Cerebellar cortex (tissue), 1 donor: ENCODE measurements around the gene CFAP61.
"Not testable (repeated sequence)": the region's sequence is repeated elsewhere in the genome, so short reads cannot be mapped to it uniquely, and the experiment has no call there.

Experiments used
- DNase-seq: peaks from one replicate; pipeline ENCODE4 v3.0.0-alpha.2; 2015; ENCODE audit warnings: low spot score

Gene CFAP61

DNA sequence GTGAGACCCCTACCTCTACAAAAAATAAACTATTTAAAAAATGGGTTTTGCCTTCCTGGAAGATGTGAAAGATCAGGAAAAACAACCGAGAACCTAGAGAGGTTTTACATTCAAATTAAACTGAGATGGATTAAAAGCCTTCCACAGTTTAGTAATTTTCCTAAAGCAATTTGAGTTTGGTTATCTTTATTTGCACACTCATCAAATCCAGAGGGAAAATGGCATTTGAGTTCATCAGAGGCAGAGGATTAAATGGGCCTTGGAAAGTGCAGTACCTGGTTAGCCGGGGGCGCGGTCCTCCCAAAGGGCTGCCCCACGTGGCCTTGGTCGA is 158.6 kb downstream of the CFAP61 start:
- DNase-seq = no peak

DNA sequence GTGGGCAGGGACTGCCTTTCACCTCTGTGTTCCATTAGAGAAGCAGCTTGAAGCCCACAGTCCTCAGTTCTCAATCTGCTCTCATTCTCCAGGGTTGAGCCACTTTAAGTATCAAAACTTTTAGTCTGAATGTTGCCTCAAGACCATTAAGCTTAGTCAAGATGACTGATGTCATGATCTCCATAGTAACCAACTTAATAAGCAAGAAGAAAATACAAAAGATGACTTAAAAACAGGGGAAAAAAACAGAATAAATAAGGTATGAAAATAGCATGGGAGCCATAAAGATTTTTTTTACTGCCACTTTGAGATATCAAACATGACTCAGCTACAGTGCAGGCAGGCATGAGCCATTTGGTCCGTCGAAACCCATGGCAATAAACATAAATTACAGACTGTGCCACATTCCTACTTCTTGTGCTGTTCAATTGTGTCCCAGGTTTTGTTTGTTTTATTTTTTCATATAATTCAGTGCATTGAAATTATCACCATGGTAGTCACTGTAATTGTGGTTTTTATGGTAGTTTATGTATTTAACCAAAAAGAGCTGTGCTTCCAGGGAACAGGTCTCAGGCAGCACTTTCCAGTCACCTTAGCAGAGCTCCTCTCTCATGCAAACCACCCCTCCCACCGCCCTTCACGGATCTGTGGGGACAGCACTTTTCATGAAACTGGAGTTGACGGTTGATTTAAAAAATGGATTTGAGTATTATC is 159.1 kb downstream of the CFAP61 start:
- DNase-seq = no peak

DNA sequence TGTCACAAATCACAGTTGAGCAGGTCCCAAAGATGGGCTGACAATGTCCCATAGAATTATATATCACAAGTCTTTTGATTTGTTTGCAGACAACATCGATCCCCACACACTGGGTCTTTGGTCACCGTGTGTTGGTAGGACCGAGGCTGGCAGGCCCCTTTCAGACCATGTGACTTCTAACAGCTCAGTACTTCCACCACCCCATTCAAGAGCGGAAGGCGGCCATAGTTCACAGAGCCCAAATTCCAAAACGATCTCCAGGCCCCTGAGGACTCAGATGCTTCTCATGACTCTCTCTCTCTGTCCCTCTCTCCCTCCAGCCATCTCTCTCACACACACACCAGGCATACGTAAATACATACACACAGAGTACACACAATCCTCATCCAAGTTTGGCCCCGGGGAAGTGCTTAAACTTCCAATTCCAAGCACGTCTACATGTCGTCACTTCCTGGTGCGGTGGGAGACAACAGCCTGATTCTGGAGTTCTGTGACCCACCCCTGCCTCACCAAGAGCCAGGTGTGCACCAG is 159.7 kb downstream of the CFAP61 start:
- DNase-seq = no peak

DNA sequence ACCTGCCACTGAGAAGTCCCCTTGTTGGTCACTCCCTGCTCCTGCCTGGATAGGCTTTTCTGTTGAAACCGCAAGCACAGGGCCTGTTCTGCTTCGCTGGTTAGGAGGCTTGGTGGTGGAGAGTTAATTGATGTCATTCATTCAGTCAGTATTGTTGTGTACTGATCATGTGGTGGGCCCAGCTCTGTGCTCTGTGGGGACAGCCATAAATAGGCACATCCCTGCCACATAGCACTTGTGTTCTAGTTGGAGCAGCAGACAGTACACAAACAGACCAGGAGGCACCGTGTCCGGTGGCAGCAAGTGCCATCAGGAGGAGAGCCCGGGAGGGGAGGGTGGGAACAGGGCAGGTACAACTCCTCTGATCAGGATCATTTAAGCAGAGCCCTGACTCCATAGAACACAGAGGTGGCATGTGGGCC is 160.4 kb downstream of the CFAP61 start:
- no peak for DNase-seq

DNA sequence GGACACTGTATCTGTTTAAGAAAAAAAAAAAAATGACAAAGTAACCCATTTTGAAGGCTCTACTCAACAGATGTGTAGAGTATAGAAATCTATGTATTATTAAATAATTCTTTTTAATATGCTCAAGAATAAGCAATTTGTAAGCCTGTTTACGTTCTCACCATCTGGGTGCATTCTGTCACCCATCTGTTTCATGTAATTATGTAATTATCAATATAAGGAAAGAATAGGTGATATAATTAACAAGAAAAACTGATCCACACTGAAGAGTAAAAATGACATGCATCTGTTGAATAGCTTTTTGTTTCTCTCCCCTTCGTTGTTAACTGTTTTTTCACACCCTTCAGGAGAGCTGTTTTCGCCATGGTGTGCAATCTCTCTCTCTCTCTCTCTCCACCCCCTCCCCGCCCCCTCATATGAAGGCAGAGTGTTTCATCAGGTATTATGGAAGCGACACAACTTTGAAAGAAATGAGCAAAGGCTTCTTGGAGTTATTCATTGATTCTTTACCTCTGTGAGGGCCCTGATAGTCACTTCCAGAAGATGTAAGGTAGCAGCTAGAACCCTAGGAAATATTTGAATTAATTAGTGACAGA is 161.3 kb downstream of the CFAP61 start:
- no peak for DNase-seq

DNA sequence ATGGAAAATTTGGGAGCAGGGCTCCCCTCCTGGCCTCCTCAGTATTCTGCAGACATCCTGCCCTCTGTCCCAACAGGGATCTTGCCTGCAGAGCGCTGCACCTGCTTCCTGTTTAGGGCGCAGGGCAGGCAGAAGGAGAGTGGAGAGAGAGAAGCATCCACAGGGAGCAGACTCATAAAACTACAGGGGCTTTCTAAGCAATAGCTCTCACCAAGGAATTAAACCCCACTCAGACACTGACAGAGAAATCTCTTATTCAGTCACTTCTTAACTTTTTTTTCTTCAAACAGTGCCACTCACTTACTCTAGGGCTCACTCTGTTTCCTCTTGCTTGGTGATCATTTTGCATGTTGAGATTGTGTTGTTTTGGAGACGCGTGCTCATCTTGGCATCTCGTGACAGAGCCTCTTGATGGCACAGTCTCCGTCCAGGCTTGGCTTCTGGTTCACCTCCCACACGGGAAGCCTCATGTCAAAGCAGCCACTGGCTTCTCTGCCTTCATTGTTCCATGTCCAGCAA is 162.5 kb downstream of the CFAP61 start:
- peak; percentile 83 for DNase-seq

DNA sequence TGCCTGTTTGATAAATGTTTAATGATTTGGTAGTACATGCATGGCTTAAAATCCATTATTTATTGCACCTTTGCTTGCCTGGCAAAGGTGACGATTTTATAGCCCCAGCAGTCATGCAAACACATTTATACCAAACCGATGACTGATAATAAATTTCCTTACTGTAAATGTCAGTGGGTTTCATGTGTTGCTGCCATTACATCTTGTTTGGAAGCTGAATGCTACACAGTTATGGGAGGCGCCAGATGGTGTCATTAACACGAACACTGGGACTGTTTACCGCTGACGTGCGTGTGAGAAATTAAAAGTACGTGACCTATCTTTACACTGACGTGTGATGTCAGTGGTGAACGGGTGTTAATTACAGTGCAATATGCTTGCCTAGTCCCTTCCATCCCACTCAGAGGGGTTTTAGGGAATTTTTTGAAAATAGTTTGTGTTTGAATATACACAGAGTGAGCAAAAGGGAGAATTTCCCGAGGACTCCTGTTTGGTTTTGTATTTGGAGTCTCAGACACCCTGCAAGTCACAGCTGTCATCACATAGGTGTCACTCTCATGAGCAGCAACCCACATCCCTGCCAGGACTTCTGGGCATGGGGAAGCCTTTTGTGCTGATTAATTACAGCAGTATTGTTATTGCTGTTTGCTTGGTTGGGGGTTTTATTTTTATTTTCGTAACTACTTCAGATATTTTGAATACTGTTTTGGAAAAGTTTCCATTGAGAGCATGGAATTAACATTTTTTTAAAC is 163.8 kb downstream of the CFAP61 start:
- DNase-seq = peak; percentile 51

DNA sequence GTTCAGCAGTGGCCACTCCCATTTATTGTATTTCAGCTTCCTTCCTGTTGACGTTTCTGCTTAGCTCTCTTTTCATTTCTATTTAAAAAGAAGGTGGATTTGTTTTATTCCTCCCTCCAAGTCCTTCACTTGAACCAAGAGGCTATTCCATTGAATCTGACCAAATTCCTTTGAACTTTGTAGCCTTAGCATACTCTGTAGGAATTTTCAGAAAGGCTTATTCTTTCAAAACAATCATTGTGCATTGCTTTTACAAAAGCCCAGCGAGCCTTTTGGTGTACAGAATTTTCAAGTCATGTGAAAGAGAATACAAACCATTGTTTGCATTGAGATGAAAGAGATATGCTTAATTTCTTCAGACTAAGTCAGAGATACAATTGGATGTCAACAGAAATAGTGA is 164.6 kb downstream of the CFAP61 start:
- no peak for DNase-seq

DNA sequence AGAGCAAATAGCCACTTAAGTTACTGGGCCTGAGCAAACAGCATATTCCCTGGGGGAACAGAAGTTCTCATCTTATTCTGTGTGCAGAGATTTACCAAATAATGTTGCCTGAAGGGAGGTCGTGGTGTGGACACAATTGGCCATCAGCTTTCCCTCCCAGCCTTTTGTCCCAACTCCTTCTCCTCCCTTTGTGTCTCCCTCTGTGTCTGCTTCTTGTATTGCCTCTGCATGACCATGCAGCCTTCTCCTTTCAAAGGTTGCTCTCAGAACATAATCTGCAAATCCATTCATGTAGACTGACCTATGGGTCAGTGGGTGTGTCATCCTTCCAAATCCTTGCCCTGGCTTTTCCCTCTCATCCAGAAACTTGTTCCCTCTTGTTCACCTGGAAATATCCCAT is 165.3 kb downstream of the CFAP61 start:
- no peak for DNase-seq

DNA sequence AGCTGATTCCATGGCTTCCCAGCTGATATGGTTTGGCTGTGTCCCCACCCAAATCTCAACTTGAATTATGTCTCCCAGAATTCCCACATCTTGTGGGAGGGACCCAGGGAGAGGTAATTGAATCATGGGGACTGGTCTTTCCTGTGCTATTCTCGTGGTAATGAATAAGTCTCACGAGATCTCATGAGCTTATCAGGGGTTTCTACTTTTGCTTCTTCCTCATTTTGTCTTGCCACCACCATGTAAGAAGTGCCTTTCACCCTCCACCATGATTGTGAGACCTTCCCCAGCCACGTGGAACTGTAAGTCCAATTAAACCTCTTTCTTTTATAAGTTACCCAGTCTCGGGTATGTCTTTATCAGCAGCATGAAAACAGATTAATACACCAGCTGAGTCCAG is 165.8 kb downstream of the CFAP61 start:
- not testable (repeated sequence) for DNase-seq

DNA sequence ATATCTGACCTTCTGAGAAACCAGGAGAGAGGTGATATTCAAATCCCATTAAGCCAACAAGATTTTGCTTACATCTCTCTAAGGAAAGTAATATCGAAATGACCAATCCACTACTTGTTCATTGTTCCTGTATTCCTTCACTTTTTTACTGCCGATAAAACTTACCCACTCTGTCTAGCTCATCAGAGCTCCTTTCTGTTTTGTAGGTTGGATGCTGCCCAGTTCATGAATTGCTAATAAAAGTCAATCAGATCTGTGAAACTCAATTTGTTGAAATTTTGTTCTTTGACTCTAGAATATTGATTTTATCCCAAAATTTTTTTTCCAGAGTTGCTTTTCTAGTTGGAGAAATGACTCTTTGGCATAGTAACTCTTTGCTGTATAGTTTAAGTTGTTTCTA is 166.7 kb downstream of the CFAP61 start:
- no peak for DNase-seq

DNA sequence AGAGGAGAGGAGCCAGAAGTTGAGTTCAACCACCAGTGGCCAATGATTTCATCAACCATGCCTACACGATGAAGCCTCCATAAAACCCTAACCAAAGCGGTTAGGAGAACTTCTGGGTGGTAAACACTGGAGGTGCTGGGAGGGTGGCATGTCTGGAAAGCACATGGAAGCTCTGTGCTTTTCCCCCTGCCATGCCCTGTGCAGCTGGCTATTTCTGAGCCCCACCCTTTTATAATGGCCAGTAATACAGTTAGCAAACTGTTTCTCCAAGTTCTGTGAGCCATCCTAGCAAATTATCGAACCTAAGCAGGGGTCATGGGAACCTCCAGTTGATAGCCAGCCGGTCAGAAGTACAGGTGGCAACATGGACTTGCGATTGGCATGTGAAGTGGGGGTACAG is 167.8 kb downstream of the CFAP61 start:
- DNase-seq = no peak

DNA sequence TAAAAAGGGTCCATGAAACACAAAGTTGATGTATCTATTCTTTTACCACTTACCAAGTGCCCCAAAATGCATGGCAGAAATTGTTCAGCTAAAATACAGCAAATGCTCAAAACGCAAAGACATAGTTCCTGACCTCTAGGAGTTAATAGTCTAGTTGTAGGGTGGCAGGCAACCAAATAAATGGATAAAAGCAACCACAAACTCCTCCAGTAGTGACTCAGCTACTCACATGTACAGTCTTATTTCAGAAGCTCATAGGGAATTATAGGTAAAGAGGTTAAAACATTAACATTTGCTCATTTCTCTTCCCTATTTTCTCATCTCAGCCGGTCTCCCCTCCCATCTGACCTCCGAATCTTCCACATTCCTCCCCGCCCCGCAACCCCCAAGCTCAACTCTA is 171.6 kb downstream of the CFAP61 start:
- DNase-seq = no peak

DNA sequence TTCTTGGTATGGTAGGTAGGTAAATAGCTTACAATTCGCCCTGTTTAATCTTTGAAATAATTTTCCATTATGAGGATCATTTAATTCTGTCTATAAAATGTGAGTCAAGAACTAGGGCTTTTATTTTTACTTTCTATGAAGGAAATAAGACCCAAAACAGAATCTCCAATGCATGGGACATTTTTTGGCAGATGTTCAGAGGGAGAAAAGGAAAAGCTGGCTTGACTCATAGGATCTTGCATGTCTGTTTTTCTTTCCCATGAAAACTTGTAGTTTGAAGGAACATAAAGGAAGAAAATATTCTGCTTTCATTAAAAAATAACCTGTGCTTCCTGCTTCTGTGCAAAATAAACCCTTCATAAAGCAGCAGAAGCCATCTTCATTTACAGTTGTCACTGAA is 172.5 kb downstream of the CFAP61 start:
- DNase-seq = no peak

DNA sequence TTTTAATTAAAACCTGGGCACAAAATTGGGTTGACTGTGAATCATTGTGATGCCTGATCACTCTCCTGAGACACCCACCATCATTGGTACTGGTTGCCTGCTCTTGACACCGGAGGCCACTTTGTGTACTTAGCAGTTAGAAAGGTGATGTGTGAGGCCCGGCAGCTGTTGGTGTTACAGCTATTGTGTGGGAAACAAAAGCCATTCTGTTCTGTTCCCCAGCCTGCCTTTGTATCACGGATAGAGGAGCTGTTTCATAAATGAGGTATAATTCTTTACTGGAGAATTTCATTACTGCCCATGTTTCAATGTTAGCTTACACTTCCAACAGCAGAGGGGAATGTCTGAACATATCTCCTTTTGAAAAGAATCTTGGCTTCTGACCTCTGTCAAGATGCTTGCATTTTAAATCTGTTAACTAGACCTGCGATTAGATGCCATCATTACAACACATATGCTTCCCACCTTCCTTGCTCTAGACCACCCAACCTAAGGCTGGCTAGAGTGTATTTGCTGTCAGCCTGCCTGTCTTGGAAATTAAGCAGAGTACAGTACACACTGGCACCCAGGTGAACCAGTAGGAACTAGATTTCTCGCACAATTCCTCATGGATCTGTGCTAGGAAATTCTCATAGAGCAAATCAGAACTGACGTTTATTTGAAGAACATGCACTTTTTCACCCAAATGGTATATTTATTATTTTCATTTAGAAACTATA is 173.2 kb downstream of the CFAP61 start:
- no peak for DNase-seq

DNA sequence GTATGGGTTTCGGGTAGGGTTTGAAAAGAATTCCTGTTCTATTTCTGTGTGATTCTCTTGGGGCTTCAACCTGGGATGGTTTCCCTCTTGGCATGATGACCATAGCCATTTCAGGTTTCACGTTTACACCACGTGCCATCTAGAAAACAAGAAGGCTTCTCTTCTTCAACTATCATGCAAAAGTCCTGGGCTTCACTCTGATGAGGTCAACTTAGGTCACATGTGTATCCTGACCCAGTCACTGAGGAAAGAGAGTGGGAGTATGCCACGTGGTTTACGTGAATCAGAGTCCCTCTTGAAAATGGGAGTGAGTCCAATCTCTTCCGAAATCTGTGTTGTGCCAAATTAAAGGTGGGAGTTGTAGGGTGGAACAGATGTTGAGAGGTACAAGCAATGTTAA is 174.2 kb downstream of the CFAP61 start:
- no peak for DNase-seq

DNA sequence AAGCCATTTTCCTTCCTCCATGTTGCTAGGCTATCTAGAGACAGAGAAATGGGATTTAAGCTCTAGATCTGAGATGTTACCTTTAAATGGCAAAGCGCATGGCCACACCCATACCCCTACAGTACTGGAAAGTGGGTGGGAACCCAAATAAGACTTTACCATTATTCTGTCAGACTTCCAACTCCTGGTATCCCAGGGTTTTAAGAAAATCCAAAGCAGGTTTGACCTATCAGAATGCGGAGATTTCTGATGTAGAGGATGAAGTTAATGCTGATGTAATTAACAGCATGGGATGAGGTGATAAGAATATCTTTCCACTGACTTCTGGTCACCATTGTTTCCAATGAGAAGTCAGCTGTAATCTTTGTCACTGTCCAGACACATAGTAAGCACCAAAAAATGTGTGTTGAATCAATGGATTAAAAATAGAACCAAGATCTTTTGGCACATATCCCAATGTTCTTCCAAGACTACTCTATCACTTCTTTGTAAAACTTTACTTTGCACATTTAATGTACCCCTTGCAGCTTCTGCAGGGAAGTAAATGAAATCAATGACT is 174.8 kb downstream of the CFAP61 start:
- DNase-seq = no peak

DNA sequence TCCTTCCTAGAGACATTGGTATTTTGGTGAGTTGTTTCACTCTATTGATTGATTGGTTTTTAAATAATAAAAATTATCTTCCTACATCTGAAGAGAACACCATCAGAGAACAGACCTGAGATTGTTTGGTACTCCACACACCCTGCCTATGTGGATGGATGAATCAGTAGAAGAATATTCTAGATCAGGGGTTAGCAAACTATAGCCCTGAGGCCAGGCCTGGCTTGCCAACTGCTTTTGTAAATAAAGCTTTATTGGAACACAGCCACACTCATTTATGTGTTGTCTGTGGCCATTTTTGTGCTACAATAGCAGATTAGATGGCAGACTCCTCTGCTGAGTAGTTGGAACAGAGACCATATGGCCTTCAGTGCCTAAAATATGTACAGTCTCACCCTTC is 176.0 kb downstream of the CFAP61 start:
- no peak for DNase-seq

DNA sequence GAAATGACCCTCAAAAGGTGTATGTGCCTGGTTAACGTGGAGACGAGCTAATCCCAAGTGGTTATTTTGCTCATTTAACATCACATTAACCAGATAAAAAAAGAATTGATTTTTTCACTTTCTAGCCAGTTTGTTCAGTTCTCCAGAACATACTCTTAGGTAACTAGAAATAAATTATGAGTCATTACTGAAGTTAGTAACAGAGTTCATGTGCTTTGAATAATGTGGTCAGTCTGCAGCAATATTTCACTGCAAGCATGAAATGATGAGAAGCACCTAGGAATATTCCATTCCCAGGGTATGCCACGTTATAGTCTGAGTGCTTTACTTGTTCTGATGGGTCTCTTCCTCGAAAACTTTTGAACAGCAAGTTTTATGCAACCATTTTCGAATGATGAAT is 177.3 kb downstream of the CFAP61 start:
- no peak for DNase-seq

DNA sequence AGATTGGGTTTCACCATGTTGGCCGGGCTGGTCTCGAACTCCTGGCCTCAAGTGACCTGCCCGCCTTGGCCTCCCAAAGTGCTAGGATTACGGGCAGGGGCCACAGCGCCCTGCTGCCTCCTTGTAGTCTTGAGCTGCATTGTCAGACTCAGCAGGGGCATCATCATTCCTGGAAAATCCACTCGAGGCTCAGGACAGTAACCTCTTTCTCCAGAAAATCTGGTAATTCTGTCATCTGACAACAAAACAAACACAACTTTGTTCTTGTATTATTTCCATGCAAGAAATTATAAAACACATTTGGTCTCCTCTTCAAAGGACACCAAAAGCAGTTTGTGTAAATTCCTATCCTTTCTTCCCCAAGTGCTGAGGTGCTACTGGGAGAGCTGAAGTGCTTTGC is 178.4 kb downstream of the CFAP61 start:
- no peak for DNase-seq

DNA sequence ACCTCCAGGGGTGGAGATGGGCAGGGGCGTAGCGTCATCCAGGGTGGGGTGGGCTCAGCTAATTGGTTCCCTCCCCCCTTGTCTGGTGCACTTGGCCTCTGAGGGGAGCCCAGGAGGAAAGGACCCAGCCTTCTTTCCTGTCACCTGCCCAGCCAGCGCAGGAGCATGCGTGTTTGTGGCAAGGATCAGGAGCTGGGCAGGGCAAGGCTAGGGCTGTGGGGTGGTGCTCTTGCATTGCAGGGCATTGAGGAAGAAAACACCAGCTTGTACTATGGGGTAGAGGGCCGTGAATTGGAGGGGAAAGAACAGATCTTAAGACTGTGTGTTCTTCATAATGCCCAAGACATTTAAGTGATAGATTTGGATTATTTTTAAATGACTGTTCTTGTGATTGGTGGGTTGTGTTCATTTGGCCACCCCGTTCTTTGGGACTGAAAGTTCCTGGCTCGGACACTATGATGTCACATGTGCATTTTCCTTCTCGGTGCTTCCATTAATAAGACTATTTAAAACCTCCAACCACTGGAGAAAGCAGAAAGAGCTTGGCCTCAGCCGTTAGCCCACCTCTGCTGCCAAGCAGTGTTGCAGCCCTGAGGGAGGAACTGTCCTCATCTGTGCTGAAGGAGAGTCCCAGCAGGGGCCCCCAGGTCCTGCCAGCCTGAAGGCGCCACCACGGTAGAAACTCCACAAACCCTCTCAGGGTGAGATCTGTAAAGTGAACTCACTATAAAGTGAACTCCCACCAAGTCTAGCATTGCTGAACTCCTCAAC is 179.4 kb downstream of the CFAP61 start:
- no peak for DNase-seq
